HG02588 (cell line): ENCODE results near the gene GRM7.

Experiments used
- ATAC-seq: cut with Tn5 transposase; IDR thresholded peaks from one replicate; pipeline ENCODE4 v1.9.1; 2021; ENCODE audit warnings: mild to moderate bottlenecking, moderate library complexity; ENCODE audit not compliant: unreplicated experiment

Gene GRM7

DNA sequence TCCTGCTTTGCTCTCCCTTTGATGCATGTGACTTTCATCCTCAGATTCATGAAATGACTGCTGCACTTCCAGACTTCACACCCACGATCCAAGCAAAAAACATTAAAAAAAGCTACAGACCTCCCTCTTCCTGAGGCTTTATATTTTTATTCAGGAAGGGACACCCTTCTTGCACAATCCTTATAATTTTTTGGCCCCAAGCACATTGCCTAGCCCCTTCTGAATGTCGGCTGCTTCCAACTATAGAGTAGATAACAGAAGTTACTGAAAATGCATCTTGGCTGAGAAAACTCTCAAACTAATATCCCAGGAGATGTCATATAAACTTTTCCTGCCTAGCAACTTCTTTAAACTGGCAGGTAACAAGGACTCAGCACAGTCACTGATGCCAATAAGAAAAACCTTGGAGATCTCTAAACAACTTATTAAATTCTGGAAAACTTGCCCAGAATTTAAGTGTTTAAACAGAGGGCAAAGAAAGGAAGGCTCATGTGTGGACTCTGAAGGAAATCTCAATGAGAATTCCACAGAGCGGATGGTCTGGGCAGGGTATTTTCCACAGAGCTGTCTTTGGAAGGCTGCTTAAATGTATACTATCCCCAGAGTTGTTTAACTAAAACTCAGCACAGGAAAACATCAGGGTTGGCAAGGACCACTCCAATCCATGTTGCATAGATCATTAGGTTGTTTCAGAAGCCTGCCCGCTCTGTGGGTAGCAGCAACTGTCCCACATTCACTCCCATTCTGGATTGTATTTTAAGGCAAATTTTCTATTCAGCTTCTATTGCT, 893.9 kb downstream of the GRM7 start:
- no peak for ATAC-seq

DNA sequence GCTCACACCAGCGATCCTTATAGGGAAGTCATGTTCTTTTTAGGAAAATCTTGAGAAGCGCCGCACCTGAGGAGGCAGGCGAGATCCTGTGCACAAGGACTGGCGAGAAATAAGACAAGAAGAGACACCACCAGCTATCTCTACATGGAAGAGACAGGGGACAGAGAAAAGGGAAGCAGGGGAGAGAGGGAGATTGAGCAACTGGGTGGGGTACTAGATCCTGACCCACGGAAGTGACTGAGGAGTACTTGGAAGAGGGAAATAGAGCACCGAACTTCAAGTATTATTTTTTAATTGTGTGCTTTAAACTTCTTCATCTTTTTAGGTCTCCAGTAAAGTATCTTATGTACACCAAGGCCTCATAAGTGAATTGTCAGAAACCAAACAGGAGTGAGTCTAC, 898.7 kb downstream of the GRM7 start:
- no peak for ATAC-seq

DNA sequence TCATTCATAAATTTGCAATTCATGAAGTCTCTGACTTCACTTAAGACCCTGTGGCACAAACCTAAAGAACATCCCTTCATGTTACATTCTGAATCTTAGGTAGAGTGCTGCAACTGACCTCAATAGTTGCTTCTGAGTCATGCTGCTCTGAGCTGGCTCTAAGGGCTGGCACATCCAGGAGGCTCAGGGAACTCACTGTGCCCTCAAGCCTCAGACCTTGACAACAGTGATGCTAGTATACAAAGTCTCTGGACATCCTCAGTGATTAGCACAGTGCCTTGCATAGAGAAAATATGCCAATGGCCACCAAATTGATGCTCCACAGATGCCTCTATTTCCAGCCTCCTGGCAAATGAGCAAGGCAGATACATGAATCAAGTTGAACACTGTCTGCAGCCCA, 899.8 kb downstream of the GRM7 start:
- no peak for ATAC-seq

DNA sequence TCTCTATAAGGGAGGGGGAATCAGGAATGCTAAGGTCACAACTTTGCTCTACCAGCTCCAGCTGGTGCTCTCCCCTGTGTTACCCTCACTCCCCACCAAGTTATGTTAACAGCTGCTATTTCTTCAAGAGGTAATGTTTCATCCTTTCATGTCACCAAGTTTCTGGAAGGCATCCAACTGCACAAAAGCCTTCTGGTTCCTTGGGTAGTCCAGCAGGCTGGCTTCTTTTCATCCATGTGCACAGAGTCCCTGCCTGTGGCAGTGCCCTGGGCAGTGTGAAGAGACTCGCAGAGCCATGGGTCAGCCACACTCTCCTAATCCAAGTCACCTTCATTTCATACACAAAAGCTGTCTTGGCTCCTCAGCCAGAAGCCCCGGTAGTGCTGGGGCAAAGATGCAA, 903.2 kb downstream of the GRM7 start:
- ATAC-seq, result no peak

DNA sequence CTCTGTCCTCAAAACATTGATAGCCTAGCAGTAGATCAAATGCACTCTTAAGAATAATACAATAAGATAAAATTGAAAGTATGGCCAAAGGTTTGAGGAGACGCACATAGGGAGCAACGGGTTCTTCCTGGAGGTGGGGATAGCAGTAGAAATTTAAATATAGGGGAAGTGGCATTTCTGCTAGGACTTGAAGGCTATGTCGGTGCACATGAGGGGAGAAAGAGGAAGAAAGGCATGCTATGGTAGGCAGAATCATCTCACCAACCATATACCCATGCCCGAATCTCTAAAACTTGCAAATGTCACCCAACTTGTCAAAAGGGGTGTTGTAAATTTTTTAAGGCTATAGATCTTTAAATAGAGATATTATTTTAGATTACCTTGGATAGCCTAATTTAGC, 905.6 kb downstream of the GRM7 start:
- ATAC-seq, result no peak

DNA sequence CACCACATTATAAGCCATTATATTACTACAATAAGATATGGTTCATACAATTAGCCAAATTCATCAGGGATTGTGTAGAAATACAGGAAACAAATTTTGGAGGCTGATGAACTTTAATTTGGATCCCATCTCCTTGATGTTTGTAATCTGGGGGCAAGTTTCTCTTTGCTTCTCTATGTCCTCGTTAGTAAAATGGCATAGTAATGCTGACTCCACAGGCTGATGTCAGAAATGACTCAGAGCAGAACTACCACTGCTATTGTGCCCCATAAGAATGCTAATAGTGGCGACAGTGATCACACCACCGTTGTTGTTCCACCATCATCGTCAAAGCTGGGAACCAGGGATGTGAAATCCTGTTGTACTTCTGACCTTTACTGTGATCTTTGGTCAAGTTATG, 918.4 kb downstream of the GRM7 start:
- no peak for ATAC-seq

DNA sequence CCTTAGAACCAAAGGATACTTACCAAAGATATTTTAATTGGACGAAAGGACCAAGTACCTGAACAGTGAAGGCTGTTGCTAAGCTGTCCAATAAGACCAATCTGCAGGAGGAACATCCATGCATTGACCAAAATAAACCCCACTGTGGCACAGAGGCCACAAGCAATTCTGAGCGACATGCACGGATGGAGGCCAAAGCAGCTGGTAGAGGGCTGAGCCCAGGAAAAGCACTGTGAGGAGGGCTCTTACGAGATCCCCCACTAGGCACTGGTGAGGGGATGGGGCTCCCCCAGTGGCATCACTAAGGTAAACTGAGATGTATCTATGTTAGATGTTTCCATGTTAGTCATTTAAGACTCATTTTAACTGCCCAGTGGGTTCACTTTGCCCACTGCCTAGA, 920.5 kb downstream of the GRM7 start:
- no peak for ATAC-seq

DNA sequence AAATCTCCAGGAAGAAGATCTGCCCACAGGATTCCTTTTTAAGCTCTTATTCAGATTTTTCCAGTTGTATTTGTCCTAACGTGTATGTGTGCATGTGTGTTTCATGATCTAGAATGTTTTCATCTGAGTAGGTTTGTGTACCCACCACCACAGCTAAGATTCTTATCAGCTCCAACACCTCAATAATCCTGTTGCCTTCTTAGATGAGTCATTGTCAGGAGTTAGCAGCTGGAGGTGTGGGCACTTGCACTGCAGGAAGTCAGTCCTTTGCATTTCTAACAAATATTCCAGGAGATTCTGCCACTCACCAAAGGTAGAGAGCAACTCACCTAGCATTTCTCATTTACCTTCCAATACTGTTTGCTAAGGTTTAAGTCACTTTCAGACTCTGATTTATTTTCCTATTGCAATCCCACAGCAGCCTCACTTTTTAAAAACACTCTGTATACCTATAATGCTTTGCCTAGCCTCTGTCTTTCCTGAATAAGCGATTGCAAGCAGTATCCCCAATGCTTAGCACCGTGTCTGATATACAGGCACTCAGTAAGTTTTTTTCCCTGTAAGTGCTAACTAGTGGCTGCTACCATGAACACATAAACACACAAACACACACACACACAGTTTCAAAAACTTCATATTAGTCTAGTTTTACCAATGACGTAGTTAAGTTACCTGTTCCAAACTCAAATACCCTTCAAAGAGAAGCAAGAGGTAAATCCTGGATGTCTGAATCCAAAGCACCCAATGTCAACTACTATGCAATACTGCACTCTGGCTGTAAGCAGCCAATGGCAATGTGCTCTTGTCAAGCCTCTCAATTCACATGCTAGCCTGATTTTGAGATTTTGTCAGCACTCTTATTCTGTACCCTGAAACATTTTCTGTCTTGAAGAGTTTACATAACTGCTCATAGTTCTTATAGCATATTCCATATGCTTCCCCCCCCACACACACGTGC, 927.2 kb downstream of the GRM7 start:
- no peak for ATAC-seq

DNA sequence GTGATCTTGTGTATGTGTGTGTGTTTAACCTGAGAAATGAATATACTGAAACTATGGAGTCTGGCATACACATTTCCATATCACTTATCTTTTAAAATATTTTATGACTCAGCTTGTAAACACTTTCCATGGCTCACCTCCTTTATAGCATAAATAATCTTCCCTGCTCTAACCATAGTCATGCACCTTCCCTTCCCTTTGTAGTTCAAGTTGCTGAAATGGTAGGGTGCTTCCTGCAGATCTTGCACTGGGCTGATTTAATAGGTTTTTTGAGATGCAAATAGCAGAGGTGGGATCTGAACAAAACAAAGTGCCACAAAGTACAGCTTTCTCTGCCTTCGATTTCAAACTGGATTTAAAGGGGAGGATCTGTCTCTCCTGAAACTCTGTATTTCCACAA, 928.0 kb downstream of the GRM7 start:
- no peak for ATAC-seq

DNA sequence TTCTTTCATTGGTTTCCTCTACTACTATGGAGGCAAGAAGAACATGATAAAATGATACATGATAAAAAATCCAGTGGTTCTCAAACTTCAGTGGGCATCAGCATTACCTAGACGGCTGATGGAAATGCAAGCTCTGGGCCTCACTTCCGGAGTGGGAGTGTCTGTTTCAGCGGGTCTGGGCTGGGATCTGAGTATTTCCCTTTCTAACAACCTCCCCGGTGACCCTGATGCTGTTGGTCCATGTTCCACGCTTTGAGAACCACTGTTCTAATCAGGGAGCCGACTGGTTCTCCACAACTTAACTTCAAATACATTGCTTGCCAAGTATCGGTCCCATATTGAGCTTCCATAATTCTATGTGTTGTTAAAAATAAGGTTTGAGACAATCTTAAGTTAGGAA, 928.4 kb downstream of the GRM7 start:
- no peak for ATAC-seq

DNA sequence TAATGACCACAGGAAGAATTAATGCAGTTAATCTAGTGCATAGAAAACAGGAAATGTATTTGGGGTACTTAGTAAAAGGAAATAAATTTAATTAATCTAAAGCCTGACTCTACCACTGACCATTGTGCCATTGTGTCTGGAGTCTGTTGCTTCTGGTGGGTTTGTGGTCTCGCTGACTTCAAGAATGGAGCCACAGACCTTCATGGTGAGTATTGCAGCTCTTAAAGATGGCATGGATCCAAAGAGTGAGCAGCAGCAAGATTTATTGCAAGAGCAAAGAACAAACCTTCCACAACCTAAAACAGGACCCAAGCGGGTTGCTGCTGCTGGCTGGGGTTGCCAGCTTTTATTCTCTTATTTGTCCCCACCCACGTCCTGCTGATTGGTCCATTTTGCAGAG, 929.2 kb downstream of the GRM7 start:
- no peak for ATAC-seq
